NCI-H446 (cell line): ENCODE results near the gene CFAP54.
"Not testable (repeated sequence)": the region's sequence is repeated elsewhere in the genome, so short reads cannot be mapped to it uniquely, and the experiment has no call there.

ENCODE experiments used
- DNase-seq, 2 experiments: peaks; one replicate each; lab custom pipeline; 2025; lab: John Stamatoyannopoulos, UW

Gene CFAP54

DNA sequence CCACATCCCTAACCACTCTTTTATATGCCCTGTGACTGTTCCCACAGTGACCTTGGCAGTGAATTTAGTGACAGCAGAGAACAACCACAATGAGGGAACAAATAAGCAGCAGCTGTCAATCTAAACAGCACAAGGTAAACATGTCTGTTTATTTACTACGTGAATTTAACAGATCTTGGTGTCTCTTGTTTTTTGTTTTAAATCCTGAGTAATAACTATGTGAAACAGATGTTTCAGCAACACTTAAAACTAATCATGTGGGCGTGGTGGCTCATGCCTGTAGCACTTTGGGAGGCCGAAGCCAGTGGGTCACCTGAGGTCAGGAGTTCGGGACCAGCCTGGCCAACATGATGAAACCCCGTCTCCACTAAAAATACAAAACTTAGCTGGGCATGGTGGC is 17.0 kb upstream of the CFAP54 start:
- no peak for DNase-seq

- no peak for DNase-seq
Measured at GRCh38 chr12:96473394-96474093, 15.8 kb upstream of the CFAP54 start.

GRCh38 chr12:96474206-96474605 is 15.2 kb upstream of the CFAP54 start:
- DNase-seq: no peak

DNA sequence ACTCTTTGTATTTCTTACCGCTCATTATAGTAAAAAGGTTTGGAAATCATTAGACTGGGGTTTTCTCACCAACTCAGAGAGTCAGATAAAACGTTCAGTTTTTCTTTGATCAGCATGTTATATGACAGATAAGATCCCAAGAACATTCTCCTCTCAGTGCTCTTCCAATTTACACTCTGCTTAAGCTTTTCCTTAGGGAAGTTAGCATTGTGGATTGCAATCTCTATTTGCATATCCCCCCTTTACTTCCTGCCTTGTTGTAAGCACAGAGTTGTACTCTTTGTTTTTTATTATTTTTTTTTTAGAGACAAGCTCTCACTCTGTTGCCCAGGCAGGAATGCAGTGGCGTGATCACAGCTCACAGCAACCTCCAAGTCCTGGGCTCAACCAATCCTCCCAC is 11.4 kb upstream of the CFAP54 start:
- DNase-seq: no peak

DNA sequence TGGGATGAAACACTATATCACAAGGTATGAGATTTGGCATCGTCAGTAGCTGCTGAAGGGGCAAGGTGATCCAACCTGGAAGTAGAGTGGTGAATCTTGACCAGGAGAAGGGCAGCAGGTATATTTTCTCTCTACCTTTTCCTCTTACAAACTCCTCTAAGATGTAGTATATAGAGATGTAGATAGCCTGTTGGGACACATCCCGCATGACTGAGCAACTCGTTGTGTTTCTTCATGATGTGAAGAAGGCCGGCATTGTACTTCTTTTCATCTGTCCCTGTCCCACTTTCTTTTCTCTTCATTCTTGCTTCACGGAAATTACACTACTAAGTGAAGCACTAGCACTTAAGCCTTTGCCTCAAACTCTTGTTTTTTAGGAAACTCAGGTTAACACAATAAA is 7.3 kb upstream of the CFAP54 start:
- DNase-seq: no peak

GRCh38 chr12:96483116-96483515 is 6.3 kb upstream of the CFAP54 start:
- DNase-seq: no peak

- no peak for DNase-seq
Measured at GRCh38 chr12:96486751-96487613, 2.4 kb upstream of the CFAP54 start.

DNA sequence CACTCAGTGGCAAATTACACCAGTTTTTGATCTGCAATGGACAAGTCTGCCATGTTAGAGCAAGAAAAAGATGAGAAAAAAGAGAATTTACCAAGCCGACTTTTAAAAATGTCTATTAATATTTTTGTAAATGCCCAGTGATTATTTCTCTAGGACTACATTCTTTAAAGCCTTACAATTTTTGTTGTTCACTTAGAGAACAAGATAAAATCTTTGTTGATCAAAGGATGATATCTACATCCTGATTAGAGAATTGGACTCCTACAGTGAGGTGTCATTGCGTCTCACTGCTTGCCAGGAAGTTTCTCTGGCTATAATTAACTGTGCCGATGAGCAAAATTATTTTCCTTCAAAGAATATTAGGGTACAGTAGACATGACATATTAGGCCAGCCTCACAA is 1.7 kb upstream of the CFAP54 start:
- DNase-seq: no peak

- DNase-seq: no peak
Measured at GRCh38 chr12:96493106-96493505, 3.7 kb downstream of the CFAP54 start.

GRCh38 chr12:96494154-96494553 is 4.8 kb downstream of the CFAP54 start:
- DNase-seq: not testable (repeated sequence)

DNA sequence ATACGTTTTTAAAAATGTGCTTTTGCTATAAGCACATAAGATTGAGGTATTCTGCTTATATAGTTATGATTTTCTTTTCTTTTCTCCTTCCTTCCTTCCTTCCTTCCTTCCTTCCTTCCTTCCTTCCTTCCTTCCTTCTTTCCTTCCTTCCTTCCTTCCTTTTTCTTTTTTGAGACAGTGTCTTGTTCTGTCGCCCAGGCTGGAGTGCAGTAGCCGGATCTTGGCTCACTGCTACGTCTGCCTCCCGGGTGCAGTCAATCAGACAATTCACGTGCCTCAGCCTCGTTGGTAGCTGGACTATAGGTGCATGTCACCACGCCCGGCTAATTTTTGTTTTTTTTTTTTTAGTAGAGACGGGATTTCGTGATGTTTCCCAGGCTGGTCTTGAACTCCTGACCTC is 5.8 kb downstream of the CFAP54 start:
- no peak for DNase-seq

DNA sequence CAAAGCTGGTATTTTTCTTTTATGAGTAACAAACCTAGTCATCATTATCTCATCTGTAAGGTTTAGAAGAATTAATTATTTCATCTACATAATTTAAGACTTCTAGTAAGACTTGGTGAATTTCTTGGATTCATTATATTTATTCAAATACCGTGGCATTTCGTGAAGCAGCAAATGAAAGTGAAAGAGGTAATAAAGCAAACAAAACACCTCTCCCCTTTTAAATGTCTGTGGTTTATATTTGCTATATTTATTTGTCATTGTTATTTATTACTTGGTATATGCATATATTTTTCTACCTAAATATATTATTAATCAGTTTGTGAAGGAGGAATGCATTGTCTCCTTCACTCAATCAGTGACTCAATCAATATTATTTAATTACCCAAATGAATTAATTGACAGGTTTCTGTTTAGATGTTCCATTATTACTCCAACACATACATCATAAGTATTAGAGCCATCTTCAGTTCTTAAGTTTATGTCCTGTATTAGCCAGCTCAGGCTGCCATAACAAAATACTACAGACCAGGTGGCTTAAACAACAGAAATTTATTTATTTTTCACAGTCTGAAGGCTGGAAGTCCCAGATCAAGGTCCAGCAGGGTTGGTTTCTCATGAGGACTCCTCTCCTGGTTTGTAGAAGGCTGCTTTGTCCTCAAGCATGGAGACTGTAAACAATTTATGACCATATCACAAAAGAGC is 6.6 kb downstream of the CFAP54 start:
- no peak for DNase-seq

DNA sequence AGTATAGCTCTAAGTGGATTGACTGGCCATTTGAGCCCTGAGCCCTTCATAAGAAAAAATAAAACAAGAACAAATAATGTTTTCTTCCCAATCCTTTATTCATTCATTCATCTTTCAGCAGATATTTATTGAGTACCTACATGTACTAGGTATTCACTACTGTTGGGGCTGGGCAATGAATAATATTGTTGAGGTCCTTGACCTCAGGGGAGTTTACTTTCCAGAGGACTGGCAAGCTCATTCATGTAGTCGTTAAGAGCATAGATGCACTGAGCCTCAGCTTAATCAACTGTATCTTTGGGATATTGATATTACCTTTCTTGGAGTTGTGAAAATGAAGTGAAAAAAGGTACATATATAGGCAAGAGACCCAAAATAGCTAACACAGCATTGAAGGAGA is 7.6 kb downstream of the CFAP54 start:
- DNase-seq: no peak

GRCh38 chr12:96497855-96498254 is 8.5 kb downstream of the CFAP54 start:
- DNase-seq: no peak

DNA sequence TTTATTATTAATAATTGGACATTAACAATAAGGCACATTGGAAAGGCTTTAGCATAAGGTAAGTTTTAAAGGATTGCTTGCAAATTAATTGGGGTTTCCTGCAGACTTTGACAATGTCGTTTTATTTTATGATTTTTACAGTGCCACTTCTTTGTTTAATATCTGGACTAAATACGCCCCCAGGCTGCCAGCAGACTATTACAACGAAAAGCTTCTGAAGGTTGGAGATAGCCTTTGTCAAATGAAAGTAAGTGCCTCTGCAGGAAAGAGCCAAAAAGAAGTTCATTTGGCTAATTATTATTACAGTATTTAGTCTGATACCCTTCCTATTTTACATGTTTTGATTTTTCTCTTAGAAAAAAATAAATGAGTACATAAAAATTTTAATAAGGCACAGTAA is 11.3 kb downstream of the CFAP54 start:
- DNase-seq: no peak

DNA sequence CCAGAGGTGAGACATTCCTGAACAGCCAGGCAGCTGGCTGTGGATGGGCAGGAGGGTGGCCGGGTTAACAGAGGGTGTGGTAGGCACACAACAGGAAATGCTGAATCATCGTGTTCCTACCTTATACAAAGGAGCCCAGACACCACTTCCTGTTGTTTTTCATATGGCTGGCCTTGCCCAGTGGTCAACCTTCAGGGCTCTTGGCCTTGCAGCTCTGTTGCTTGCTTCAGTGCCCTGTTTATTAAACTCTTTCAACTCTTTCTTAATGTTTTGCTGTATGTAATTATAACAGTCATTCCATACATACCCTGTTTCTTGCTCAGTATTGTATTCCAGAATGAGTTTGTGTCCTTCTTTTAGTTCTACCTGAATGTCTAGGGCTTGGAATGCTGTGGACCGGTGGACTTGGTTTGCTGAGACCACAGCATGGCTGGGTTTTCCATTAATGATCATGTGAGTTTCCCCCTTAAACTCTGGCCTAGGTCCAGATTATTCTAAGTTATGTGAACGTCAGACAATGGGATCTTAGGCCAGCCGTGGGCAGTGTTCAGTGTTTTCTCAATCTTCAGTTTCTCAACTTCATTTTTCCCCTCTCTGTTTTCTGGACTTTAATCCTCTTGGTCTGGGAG is 11.9 kb downstream of the CFAP54 start:
- DNase-seq: no peak

- no peak for DNase-seq
Measured at GRCh38 chr12:96501908-96502307, 12.5 kb downstream of the CFAP54 start.

DNA sequence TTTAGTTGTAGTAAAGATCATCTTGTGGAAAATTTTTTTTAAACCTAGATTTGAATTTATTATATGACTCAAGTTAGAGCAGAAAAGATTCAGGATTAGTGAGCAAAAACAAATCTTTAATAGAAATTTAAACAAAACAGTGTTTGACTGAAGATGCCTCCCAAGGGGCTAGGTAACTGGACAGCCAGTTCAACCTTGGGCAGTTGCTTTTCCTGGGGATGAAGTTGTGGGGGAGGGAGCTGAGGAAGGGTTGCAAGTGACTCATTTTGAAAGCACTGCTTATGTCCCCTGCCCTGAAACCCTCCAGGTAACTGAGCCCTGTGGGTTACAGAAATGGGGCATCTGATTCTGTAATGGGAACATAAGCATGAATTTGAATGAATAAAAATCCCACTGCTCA is 13.1 kb downstream of the CFAP54 start:
- DNase-seq: no peak

GRCh38 chr12:96502949-96503532 is 13.7 kb downstream of the CFAP54 start:
- no peak for DNase-seq

DNA sequence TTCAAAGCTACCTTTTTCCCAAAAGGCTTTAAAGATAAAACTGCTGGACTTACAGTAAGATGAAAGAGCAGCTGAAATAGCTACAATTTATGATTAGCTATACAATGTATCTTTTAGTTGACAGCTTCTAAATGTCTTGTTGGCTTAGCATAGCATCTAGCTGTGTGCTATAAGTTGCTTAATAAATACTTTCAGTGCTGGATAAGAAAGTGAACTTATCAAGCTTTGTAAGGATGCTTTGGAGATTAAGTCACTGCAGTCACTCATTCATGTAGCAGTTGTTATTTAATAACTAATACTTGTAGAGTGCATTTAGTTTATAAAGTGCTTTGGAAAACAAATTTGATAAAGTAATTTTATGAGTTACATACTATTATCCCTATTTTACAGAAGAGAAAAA is 14.6 kb downstream of the CFAP54 start:
- DNase-seq: no peak

DNA sequence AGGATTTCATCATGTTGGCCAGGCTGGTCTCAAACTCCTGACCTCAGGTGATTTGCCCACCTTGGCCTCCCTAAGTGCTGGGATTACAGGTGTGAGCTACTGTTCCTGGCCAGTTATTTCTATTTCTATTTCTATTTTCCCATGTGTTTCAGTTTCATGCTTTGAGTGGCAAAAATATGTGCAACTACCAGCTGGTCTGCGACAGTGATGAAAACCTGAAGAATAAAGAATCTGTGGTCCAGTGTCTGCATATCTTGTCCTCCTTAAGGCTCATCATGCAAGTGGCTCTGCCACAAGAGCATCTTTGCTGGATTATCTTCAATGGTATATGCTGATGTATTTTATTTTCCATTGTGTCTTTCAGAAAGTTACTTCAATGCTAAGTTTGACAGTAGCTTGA is 17.4 kb downstream of the CFAP54 start:
- DNase-seq: no peak

DNA sequence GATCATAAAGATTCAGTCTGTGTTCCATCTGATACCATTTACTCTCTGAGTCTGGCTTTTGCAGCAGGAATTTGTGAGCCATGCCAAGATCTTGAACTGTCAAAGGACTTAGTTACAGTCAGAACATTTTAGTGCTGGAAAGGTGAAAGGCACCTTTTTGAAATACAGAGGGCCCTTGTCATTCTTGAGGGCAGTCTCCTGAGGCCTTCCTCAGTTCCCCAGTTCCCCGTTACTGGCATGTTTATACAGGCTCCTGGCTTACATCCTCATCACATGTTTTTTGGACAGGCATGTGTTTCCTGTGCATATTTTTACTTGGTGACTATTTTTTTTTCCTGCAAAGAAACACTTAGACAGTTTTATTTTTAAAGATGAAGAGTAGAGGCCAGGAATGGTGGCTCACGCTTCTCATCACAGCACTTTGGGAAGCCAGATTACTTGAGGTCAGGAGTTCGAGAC is 21.0 kb downstream of the CFAP54 start:
- no peak for DNase-seq
